NCI-H1436 treated with DMSO at 0.1 percent for 48 hours (cell line): ENCODE results near the gene MED13.
"Not testable (repeated sequence)": the region's sequence is repeated elsewhere in the genome, so short reads cannot be mapped to it uniquely, and the experiment has no call there.

ENCODE experiments used
- DNase-seq: peaks from one replicate; lab custom pipeline; 2025; lab: John Stamatoyannopoulos, UW

Gene MED13

GRCh38 chr17:61996916-61997605 lies 68.0 kb downstream of the MED13 start:
- no peak for DNase-seq

- no peak for DNase-seq
Observed at GRCh38 chr17:61989509-61989908, 75.6 kb downstream of the MED13 start.

GRCh38 chr17:61986898-61987297 lies 78.2 kb downstream of the MED13 start:
- no peak for DNase-seq

GRCh38 chr17:61984821-61985220 lies 80.3 kb downstream of the MED13 start:
- DNase-seq: no peak

GRCh38 chr17:61981323-61981722 lies 83.8 kb downstream of the MED13 start:
- DNase-seq: no peak

- DNase-seq: no peak
Observed at GRCh38 chr17:61980535-61980934, 84.5 kb downstream of the MED13 start.

GRCh38 chr17:61974115-61974514 lies 91.0 kb downstream of the MED13 start:
- DNase-seq: no peak

GRCh38 chr17:61972311-61972710 lies 92.8 kb downstream of the MED13 start:
- DNase-seq: no peak

- no peak for DNase-seq
Observed at GRCh38 chr17:61970030-61970429, 95.0 kb downstream of the MED13 start.

GRCh38 chr17:61968757-61969156 lies 96.3 kb downstream of the MED13 start:
- no peak for DNase-seq

GRCh38 chr17:61967729-61968128 lies 97.3 kb downstream of the MED13 start:
- no peak for DNase-seq

GRCh38 chr17:61966191-61966590 lies 98.9 kb downstream of the MED13 start:
- DNase-seq: no peak

- DNase-seq: no peak
Observed at GRCh38 chr17:61955619-61956018, 109.5 kb downstream of the MED13 start.

- no peak for DNase-seq
Observed at GRCh38 chr17:61947367-61948078, 117.6 kb downstream of the MED13 start.

- DNase-seq: no peak
Observed at GRCh38 chr17:61946359-61946758, 118.7 kb downstream of the MED13 start.

- DNase-seq: no peak
Observed at GRCh38 chr17:61943117-61943516, 122.0 kb downstream of the MED13 start.

GRCh38 chr17:61942085-61942484 lies 123.0 kb downstream of the MED13 start:
- DNase-seq: no peak

GRCh38 chr17:61928101-61928436 lies 137.0 kb downstream of the MED13 start:
- no peak for DNase-seq

- DNase-seq: peak; percentile 87
Observed at GRCh38 chr17:61927208-61928100, 137.6 kb downstream of the MED13 start, which contains the start of gene INTS2. INTS2 (minus strand) TSS chr17:61927982; CDS start chr17:61926644, 1,338 bp downstream.

GRCh38 chr17:61926826-61927207 lies 138.3 kb downstream of the MED13 start:
- no peak for DNase-seq

GRCh38 chr17:61915162-61915561 lies 149.9 kb downstream of the MED13 start:
- DNase-seq: not testable (repeated sequence)

GRCh38 chr17:61908292-61909037 lies 156.6 kb downstream of the MED13 start:
- DNase-seq: no peak
